Measurements from ENCODE around the gene RPS6KC1. TPM values are rescaled to one million over a fixed set of nuclear protein-coding genes. Genes with fewer than 3 reads are reported as not detected.

RPS6KC1 gene
- total RNA-seq, 1 experiment from 2014 or later: 16.9 TPM

GRCh38 chr1:213070406-213070805 lies 19.4 kb downstream of the RPS6KC1 start:
- peaks cover 17 to 20% of the 10 kb centered on the region in 2 experiments for H3K4me1 Mint-ChIP-seq
- DNase-seq: no peak
- no peak overlapping the region for H2BK120ac ChIP-seq (ENCODE audit: low read depth, low read length, poor library complexity, severe bottlenecking)
- no peak overlapping the region for H3K4me2 ChIP-seq (ENCODE audit: insufficient read depth, insufficient read length, low read length)
- no peak overlapping the region for H3T11ph ChIP-seq (ENCODE audit: low read length)
- no peak overlapping the region for H2BK15ac ChIP-seq (ENCODE audit: low read depth, low read length)
- H4K5ac ChIP-seq (ENCODE audit: insufficient read length, low read depth, low read length): no peak overlapping the region
- H3K4me1 ChIP-seq (ENCODE audit: insufficient read depth, low read length): no peaks in the 10 kb centered on the region; the same call in 1 of the 2 replicates
- no peaks in the 10 kb centered on the region for H3K9me3 Mint-ChIP-seq
- no peak overlapping the region for H2AFZ ChIP-seq (ENCODE audit: low read length)
- no peaks in the 10 kb centered on the region for H4K20me1 ChIP-seq (ENCODE audit: control insufficient read depth, insufficient read depth, insufficient read length)
- no CpG with 5 or more reads among the region's 2 CpGs for WGBS (ENCODE audit: extremely low coverage, insufficient read length, low lambda C conversion rate)
- no peak overlapping the region for H3K18ac ChIP-seq (ENCODE audit: insufficient read length, low read depth, low read length)
- H3K56ac ChIP-seq (ENCODE audit: insufficient read length, low read depth, low read length): no peak overlapping the region
- H3K36me3 Mint-ChIP-seq (ENCODE audit: insufficient read depth in 1 of 3, low read depth in 3 of 3): peaks cover 0 to 2% (median 0%) of the 10 kb centered on the region in 3 experiments; a peak in 2 of 7 replicates
- no peak overlapping the region for H4K8ac ChIP-seq (replicated peaks; ENCODE audit: insufficient read length, low read depth, low read length)
- H3K27ac Mint-ChIP-seq: no peak overlapping the region
- no peak overlapping the region for H3K14ac ChIP-seq (ENCODE audit: insufficient read depth, low read length)
- no peak overlapping the region for H3K4me3 Mint-ChIP-seq
- no peak overlapping the region for H4K91ac ChIP-seq (ENCODE audit: insufficient read length, low read depth, low read length)
- no peak overlapping the region for H2BK20ac ChIP-seq (ENCODE audit: low read depth, low read length, poor library complexity, severe bottlenecking)
- H3K4ac ChIP-seq (ENCODE audit: low read depth, low read length): no peak overlapping the region
- H2BK5ac ChIP-seq (ENCODE audit: insufficient read length, low read length): no peak overlapping the region
- no peaks in the 10 kb centered on the region for H3K23me2 ChIP-seq (ENCODE audit: insufficient read length, low read depth, low read length, poor library complexity, severe bottlenecking)
- no peak overlapping the region for H3K23ac ChIP-seq (ENCODE audit: insufficient read length, low read depth, low read length)
- H2BK12ac ChIP-seq (ENCODE audit: insufficient read length, low read depth, low read length): no peak overlapping the region
- no peaks in the 10 kb centered on the region for H3K27me3 Mint-ChIP-seq (ENCODE audit: low read depth)
- 0 out of 3 replicates have a peak, but pooled peaks have one; percentile 8 for TF ChIP-seq CTCF (conservative IDR thresholded peaks at IDR 0.05)
- no peaks in the 10 kb centered on the region for H3K27me3 ChIP-seq (ENCODE audit: insufficient read depth, low read length)
- H3K9me3 ChIP-seq (ENCODE audit: control insufficient read depth, low read depth, low read length): no peaks in the 10 kb centered on the region
- H3K27ac ChIP-seq (ENCODE audit: insufficient read length, low read depth, low read length): no peak overlapping the region
- peaks cover 2% of the 10 kb centered on the region for H3K79me1 ChIP-seq (ENCODE audit: insufficient read depth, low read depth, low read length, poor library complexity, severe bottlenecking)
- H3K79me2 ChIP-seq (ENCODE audit: insufficient read depth, low read length): peaks cover 2% of the 10 kb centered on the region; the same call in 1 of the 2 replicates
- no peak overlapping the region for H3K9ac ChIP-seq (ENCODE audit: extremely low read depth, insufficient read length, low read length)
- no peak overlapping the region for H2AK5ac ChIP-seq (ENCODE audit: insufficient read length, low read length)

Data from H9 (cell line).